ENCODE measurements around the gene LITAFD.

The LITAFD gene

DNA sequence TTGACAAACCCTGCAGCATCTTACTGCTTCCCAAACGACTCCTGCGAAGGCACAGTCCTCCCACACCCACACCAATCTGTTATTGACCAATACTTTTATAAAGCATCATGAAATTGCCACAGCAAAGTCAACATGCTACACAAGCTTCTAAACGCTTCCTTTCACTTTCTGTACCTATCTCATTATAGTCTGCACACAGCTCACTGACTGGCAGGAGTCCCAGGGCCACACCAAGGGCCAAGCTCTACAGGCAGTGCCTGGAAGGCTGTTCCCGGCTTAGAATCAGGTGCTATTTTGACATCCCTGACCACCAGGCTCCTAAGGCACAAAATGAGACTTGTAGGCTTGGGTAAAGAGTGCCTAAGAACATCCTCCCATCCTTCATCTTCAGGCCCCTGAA, 42.1 kb downstream of the LITAFD start:
- no peak for DNase-seq

- no peak for DNase-seq
Observed at GRCh38 chr16:8925455-8925854, 43.3 kb downstream of the LITAFD start.

- no peak for DNase-seq
Observed at GRCh38 chr16:8926827-8927226, 44.7 kb downstream of the LITAFD start.

- DNase-seq: no peak
Observed at GRCh38 chr16:8928467-8928957, 46.4 kb downstream of the LITAFD start.

DNA sequence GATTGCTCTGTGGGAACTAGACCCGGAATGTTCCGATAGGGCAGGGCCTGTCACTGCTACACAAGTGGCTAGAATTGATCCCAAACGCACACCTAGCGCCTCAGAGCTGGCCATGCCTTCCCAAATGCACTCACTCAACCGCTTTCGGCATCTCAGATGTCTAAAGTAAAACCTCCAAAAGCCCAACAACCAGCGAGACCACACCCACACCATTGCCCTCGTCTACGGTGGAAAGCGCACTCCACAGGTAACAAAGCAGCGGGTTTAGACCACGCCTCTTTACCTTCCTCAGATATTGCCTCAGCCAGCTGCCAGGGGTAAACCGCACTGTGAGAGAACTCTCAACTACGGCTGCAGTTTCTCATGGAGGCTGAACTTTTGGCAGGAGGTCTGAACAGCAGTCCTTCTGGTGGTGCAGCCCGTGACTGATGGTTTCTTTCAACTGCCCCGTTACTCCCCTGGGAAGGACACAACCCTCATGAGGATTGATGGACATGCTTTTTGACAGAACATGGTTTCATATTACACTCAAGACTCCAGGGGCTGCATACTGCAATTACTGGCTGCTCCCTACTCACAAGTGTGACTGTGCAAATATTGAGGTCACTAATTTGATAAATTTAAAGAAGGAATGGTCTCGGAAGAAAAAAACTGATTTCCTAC, 47.1 kb downstream of the LITAFD start:
- peak; percentile 84 for DNase-seq

DNA sequence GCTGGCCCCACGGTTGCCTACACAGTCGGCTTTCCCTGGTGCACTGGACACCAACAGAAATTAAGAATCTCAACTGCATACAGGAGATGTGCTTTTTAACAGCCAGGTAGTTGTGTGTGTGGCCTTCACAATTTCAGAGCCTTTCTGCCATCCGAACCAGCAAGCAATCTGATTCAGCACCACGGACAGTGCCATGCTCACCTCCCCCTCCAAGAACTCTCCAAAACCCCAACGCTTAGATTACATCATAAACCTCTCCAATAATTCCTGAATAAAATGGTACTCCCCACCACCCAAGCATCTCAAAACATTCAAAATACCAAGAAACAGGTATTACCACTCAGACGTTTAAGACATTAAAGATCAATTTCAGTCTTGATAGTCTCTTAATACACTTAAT, 49.7 kb downstream of the LITAFD start:
- DNase-seq: no peak

DNA sequence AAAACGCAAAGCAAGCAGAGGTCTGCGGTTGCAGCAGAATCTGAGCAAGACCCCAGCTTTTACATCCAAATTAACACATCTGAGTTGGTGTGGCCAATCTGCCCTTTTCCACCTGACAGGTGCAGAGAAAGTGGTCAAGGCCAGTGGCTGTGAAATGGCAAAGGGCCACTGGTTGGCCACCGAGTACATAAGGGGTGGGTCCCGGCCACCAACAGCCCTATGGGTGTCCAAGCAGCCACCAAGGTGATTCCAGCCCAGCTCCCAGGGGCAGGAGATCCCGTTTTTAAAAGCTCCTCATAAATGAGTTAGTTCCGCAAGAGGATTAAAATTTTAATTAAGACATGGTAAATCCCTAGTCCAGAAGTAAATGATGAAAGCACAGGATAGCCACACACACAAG, 52.5 kb downstream of the LITAFD start:
- DNase-seq: no peak
